RWPE1 (cell line): ENCODE results near the gene GCHFR.

Experiments
- CTCF ChIA-PET: fragments of 350-600 bp; sonication (Branson Sonifier 250); formaldehyde crosslinking; extraction: SDS; loops from one replicate; lab custom pipeline; 2021; lab: Yijun Ruan, JAX
- POLR2A ChIA-PET: fragments of 400-600 bp; formaldehyde crosslinking; extraction: SDS; loops from one replicate; lab custom pipeline; 2020; ENCODE audit warnings: antibody characterized with exemption; ENCODE audit not compliant: low non-redundant PET; lab: Yijun Ruan, JAX
- DNase-seq: peaks from one replicate; pipeline ENCODE4 v3.0.0; 2012; ENCODE audit warnings: low spot score
- H3K27ac ChIP-seq: fragments of 450-650 bp; 2 replicates; pipeline ENCODE4 v1.5.1; 2017
- TF ChIP-seq, protein P1 (sequence below): fragments of 450-650 bp; conservative IDR thresholded peaks from 2 replicates; pipeline ENCODE4 v1.5.1; 2017; ENCODE audit warnings: low read depth, mild to moderate bottlenecking

Gene GCHFR

DNA sequence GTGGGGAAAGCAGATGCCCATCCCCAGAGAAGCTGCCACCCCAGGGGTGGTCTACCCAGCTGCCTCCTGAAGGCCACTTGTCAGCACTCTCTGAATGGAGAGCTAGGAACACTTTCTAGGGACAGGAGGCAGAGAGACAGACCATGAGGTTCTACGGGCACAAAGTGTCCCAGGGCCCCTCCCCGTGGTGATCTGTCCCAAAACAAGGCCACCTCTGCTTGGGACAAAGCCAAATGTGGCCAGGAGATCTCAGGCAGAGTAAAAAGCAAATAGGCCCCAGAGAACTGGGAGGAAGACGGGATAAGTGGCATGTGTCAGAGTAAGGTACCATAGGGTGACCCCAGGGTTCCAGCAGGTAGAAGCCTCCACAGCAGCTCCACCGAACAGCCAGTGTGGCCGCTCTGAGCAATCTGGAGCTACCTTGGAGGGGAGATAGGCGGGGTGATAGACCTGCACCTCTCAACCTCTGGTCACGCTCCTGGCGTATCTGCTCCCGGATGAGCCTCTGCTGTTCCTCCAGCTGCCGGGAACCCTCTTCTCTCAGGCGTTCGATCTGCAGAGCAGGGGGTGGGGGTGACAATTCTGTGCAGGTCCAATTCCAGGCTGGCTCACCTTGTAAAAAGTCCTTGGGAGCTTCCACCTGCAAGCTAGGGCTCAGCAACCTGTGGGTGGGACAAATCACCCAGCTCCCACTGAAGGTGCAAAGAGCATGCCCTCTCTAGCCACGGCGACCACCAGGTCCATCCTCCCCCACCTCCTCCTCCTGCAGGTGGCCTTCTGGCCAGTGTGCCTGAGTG, 12.1 kb downstream of the GCHFR start:
- DNase-seq: no peak
- ChIA-PET POLR2A (no interaction called here), CTCF (interaction anchor here (1.2 kb wide), 1 partner anchor 11 kb away, joined by 4 read pairs; no protein-coding TSS in a partner anchor)
- peak overlapping the region; percentile 77 for H3K27ac ChIP-seq
- TF ChIP-seq, protein P1, sequence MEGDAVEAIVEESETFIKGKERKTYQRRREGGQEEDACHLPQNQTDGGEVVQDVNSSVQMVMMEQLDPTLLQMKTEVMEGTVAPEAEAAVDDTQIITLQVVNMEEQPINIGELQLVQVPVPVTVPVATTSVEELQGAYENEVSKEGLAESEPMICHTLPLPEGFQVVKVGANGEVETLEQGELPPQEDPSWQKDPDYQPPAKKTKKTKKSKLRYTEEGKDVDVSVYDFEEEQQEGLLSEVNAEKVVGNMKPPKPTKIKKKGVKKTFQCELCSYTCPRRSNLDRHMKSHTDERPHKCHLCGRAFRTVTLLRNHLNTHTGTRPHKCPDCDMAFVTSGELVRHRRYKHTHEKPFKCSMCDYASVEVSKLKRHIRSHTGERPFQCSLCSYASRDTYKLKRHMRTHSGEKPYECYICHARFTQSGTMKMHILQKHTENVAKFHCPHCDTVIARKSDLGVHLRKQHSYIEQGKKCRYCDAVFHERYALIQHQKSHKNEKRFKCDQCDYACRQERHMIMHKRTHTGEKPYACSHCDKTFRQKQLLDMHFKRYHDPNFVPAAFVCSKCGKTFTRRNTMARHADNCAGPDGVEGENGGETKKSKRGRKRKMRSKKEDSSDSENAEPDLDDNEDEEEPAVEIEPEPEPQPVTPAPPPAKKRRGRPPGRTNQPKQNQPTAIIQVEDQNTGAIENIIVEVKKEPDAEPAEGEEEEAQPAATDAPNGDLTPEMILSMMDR: no peak

DNA sequence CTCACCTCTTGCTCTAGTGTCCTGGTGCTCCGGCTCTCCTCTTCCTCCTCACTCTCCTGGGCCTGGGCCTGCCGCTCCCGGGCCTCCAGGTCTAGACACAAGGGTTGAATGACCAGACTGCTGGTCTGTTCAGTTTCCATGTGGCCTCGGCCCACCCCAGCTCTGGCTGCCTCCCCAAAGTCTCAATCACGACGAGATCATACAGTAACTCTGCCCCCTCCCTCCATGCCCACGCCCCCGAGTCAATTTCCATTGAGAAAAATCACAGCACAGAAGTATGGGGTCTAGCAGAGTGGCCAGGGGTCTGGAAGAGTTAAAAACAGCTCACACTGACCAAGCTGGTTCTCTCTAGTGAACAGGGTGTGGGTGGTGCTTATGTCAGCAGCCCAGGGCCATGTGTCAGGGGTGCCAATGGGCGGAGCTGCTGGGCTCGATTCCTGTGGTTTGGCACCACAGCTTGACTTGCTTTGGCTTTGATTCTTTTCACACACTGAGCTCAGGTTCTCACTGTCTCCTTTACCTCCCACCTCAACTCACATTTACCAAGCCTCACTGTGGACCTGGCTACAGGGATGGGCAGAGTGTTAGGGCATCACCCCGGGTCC, 12.8 kb downstream of the GCHFR start:
- ChIA-PET CTCF (interaction anchor here (0.8 to 1.3 kb wide), 3 partner anchors 11 to 117 kb away, joined by 4 to 9 read pairs (median 8); partner anchors contain the start of gene VPS18), POLR2A (interaction anchor here (0.6 kb wide), 1 partner anchor 13 kb away, joined by 3 read pairs; no protein-coding TSS in a partner anchor)
- peak; percentile 88 for DNase-seq
- H3K27ac ChIP-seq: peak overlapping the region; percentile 77
- TF ChIP-seq, protein P1: no peak

DNA sequence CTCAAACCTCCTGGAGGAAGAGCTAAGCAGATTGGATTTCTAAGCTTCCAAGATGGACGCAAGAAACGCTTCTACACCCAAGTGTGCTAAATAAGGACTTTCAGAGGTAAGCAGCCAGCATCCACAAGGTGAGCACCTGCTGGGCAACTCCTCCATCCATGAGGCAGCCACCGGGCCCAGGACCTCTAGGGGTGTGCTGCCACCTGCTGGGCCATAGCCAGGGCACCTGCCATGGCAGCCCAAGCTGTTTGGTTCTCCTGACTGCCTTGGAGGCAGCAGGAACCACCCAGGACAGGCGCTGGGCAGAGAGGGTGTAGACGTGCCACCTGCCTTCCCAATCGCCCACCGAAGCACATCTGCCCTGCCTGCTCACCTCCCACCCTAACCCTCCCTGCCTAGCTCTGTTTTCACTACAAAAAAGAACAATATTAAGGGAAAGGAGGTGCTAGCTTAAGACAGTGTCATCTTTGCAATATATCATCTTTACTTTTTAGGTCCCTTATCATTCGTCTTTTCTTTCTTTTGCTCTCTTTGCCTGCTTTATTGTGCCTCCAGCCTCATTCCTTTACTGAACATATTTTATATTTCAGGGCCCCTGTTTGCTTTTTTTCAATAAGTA, 18.9 kb downstream of the GCHFR start:
- DNase-seq: peak; percentile 74
- TF ChIP-seq, protein P1: peak; percentile 87
- ChIA-PET POLR2A (interaction anchor here (0.5 to 0.6 kb wide), 2 partner anchors 20 to 208 kb away, joined by 3 read pairs; no protein-coding TSS in a partner anchor), CTCF (interaction anchor here (0.5 to 1.9 kb wide), 18 partner anchors 8 to 640 kb away, joined by 3 to 27 read pairs (median 4); partner anchors contain the start of genes C15orf62, GCHFR and VPS18)
- no peak overlapping the region for H3K27ac ChIP-seq

DNA sequence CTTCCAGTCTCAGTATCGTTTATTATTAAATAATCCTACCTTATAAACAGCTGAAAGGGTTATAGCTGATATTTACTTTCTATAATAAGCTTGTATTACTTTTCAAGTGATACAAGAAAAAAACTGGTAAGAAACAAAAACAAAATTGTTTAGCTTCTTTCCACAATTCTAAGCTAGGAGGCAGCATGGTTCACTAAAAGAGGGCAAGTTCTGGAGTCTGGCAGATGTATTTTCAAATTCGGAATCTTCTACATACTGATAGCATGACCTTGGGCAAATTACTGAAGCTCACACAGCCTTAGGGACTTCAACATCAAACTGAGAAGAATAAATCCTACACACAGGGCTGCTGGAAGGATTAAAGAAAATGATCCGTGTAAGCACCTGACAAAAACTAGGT, 21.3 kb downstream of the GCHFR start:
- POLR2A ChIA-PET: interaction anchor here (1.0 kb wide), 1 partner anchor 59 kb away, joined by 4 read pairs; the partner anchor contains the start of gene SPINT1
- DNase-seq: no peak
- no peak overlapping the region for H3K27ac ChIP-seq
- TF ChIP-seq, protein P1: no peak
- CTCF ChIA-PET: interaction anchor here (0.8 to 2.1 kb wide), 5 partner anchors 73 to 118 kb away, joined by 3 to 7 read pairs (median 4); partner anchors contain the start of gene VPS18

DNA sequence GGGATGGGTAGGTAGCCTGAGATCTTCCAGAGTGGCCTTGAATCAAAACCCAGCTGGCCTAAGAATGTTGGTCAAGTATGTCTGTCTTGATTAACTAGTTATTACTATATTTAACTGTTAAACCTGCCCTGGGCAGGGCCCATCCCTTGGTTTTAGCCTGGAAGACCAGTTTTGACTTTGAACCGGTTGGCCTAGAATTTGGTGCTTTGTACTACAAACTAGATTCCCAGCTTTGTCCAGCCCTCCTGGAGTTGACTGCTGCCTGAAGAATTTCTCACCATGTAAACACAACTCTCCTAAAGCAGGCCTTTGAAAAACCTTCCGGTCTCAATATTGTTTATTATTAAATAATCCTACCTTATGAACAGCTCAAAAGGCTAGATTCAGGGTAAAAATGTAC, 21.9 kb downstream of the GCHFR start:
- no peak overlapping the region for H3K27ac ChIP-seq
- TF ChIP-seq, protein P1: no peak
- ChIA-PET CTCF (interaction anchor here (0.5 to 2.1 kb wide), 6 partner anchors 15 to 117 kb away, joined by 3 to 7 read pairs (median 4); partner anchors contain the start of gene VPS18), POLR2A (interaction anchor here (1.0 kb wide), 1 partner anchor 58 kb away, joined by 4 read pairs; the partner anchor contains the start of gene SPINT1)
- DNase-seq: no peak
